ENCODE measurements around the gene CRIM1. TPM values are rescaled to one million over a fixed set of nuclear protein-coding genes. Genes with fewer than 3 reads are reported as not detected.

CRIM1 gene
- total and polyA plus RNA-seq, 2 of the 8 experiments (the other 6 are each of a cell fraction or from before 2014, with no cell fraction given), result 9.4 to 28.4 TPM

DNA sequence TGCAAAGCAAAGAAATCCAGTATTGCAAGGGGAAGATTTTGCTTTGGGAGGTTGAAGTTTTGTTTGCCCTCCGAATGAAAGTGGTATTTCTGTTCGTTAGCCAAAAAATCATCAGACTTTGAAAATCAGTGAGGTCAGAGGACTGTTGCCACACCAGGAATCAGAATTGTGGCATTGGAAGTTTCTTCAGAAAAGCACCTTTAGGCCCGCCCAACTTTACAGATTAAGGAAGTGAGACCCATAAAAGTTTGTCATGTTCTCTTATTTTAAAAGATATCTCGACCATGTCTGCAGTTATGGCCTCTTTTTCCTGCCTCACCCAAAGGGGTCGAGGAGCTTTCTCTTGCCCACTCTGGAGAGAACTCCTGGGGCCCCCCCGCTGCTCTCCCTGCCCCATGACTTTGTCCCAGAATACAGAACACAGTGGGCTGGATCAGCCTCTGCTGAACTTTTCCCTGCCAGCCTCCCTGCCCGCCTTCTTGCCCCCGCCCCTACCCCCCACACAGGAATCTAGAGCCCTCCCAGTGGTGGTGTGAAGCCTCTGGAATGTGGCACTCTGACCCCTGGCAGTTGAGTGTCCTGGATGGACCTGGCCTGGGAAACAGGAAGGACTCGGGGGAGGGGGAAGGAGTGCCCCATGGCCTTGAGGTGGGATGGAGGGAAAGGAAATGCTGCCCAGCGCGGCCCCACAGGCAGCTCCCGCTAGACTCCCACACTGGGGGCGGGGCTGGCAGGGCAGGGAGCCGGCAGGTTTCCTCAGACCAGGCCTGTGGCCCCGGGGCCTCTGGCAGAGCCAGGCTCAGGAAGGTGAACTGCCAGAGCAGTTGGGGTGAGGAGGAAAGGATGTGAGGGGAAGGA, 25.3 kb downstream of the CRIM1 start:
- Histone ChIP-seq H3K27me3 (replicated peaks in 1 of 4; ENCODE audit: control insufficient read depth in 3 of 4, extremely low read depth in 1 of 4, insufficient read depth in 3 of 4, low read length in 3 of 4) (no peaks in the 10 kb centered on the region), H3K14ac (ENCODE audit: insufficient read length) (no peak overlapping the region), H3K4me2 (ENCODE audit: insufficient read depth in 1 of 2, low read depth in 2 of 2, low read length in 2 of 2) (peak overlapping the region; percentile 22 to 36; a peak in 2 of 4 replicates), H2AFZ (ENCODE audit: low read length) (no peak overlapping the region), H2BK15ac (ENCODE audit: low read length) (no peak overlapping the region; the same call in 1 of the 2 replicates), H3K9ac (replicated peaks in 1 of 4; ENCODE audit: extremely low read depth in 1 of 4, low read depth in 3 of 4, low read length in 3 of 4) (no peak overlapping the region), H2BK12ac (ENCODE audit: low read depth, low read length) (peak overlapping the region; percentile 51; the same call in 1 of the 2 replicates), H3K56ac (replicated peaks; ENCODE audit: insufficient read length, low read depth, low read length) (no peak overlapping the region), H2BK20ac (ENCODE audit: low read length) (peak overlapping the region; percentile 27; the same call in 1 of the 2 replicates), H2BK5ac (ENCODE audit: low read depth, low read length) (peak overlapping the region; percentile 26; the same call in 1 of the 2 replicates), H4K91ac (replicated peaks; ENCODE audit: insufficient read length, low read length) (no peak overlapping the region), H3K27ac (ENCODE audit: low read depth, low read length) (no peak overlapping the region), H2BK120ac (replicated peaks; ENCODE audit: low read depth, low read length) (no peak overlapping the region), H3K23me2 (ENCODE audit: low read depth, low read length) (0 out of 2 replicates have a peak, but pooled peaks cover 5% of the 10 kb centered on the region), H4K5ac (ENCODE audit: insufficient read length, low read depth, low read length) (no peak overlapping the region), H3K4me3 (ENCODE audit: extremely low read depth in 1 of 4, insufficient read depth in 2 of 4, low read depth in 3 of 4, low read length in 4 of 4) (no peak overlapping the region), H3K79me2 (ENCODE audit: control insufficient read depth in 1 of 2, insufficient read depth in 2 of 2, low read length in 2 of 2) (peaks cover 0 to 96% of the 10 kb centered on the region in 2 experiments; a peak in 3 of 4 replicates), H4K8ac (ENCODE audit: extremely low read depth, insufficient read depth, low read length) (peak overlapping the region; percentile 61; the same call in 1 of the 2 replicates), H2AK5ac (ENCODE audit: low read depth, low read length) (peak overlapping the region; percentile 25; the same call in 1 of the 2 replicates), H3K18ac (ENCODE audit: extremely low read depth, low read length) (peak overlapping the region; percentile 3; the same call in 1 of the 2 replicates), H3K36me3 (ENCODE audit: control insufficient read depth in 2 of 4, insufficient read depth in 4 of 4, low read length in 3 of 4) (no peaks in the 10 kb centered on the region), H3K79me1 (ENCODE audit: low read depth, low read length) (peaks cover 9% of the 10 kb centered on the region), H3K23ac (ENCODE audit: insufficient read length) (no peak overlapping the region), H4K20me1 (replicated peaks in 1 of 2; ENCODE audit: control insufficient read depth in 1 of 2, insufficient read depth in 2 of 2, low read length in 2 of 2) (peaks cover 0 to 7% of the 10 kb centered on the region in 2 experiments), H3K9me3 (ENCODE audit: insufficient read depth in 2 of 2, low read depth in 1 of 2, low read length in 1 of 2) (no peaks in the 10 kb centered on the region), H3K4ac (replicated peaks; ENCODE audit: insufficient read length, low read depth, low read length) (no peak overlapping the region), H3K4me1 (replicated peaks in 1 of 4; ENCODE audit: control insufficient read depth in 3 of 4, insufficient read depth in 4 of 4, low read length in 3 of 4) (peaks cover 8 to 35% (median 31%) of the 10 kb centered on the region in 4 experiments)
- FAIRE-seq, result no peak
- 68% methylated on average over 12 of the region's 15 CpGs; no CpG with 5 or more reads in 1 of the 2 experiments for WGBS, 2 experiments (ENCODE audit: extremely low coverage in 1 of 2, insufficient coverage in 1 of 2, insufficient read length in 1 of 2, insufficient replicate concordance in 2 of 2, low coverage in 1 of 2, low lambda C conversion rate in 2 of 2, missing lambda C conversion rate in 1 of 2)
- peak in 1 of 2 experiments; percentile 64 for DNase-seq (ENCODE audit: low read depth in 1 of 2, low spot score in 2 of 2)
- ChIA-PET POLR2A (ENCODE audit: partially characterized antibody) (interaction anchor here (0.6 to 1.6 kb wide), 4 partner anchors 9 to 259 kb away, joined by 3 to 6 read pairs (median 5); partner anchors contain the start of gene CRIM1), CTCF (ENCODE audit: partially characterized antibody) (interaction anchor here (1.3 to 1.8 kb wide), 2 partner anchors 9 to 28 kb away, joined by 4 to 6 read pairs; no protein-coding TSS in a partner anchor)
- TF ChIP-seq EP300 (IDR thresholded peaks at IDR 0.05; ENCODE audit: borderline replicate concordance in 1 of 2, low read depth in 2 of 2, low read length in 2 of 2) (0 out of 3 replicates have a peak, but pooled peaks of 1 of the 2 experiments have one; percentile 54), RFX5 (IDR thresholded peaks at IDR 0.05; ENCODE audit: borderline replicate concordance, low read depth, low read length) (no peak), SRF (IDR thresholded peaks at IDR 0.05; ENCODE audit: low read depth, low read length) (no peak), TAF1 (IDR thresholded peaks at IDR 0.05; ENCODE audit: low read depth, low read length) (peak; percentile 0; the same call in 1 of the 2 replicates), CTBP2 (IDR thresholded peaks at IDR 0.05; ENCODE audit: borderline replicate concordance, insufficient read depth, insufficient read length, low read length) (peak; percentile 87), FOSL1 (IDR thresholded peaks at IDR 0.05; ENCODE audit: insufficient read depth, low read depth, low read length) (no peak), YY1 (IDR thresholded peaks at IDR 0.05; ENCODE audit: low read depth, low read length) (peak; percentile 51; the same call in 1 of the 2 replicates), TEAD4 (IDR thresholded peaks at IDR 0.05; ENCODE audit: low read depth, low read length) (peak; percentile 88)
- TF ChIP-seq, protein P1, sequence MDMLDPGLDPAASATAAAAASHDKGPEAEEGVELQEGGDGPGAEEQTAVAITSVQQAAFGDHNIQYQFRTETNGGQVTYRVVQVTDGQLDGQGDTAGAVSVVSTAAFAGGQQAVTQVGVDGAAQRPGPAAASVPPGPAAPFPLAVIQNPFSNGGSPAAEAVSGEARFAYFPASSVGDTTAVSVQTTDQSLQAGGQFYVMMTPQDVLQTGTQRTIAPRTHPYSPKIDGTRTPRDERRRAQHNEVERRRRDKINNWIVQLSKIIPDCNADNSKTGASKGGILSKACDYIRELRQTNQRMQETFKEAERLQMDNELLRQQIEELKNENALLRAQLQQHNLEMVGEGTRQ (IDR thresholded peaks at IDR 0.05; ENCODE audit: low read length), result no peak
